Measurements from ENCODE around the gene CCDC149. TPM values are rescaled to one million over a fixed set of nuclear protein-coding genes. Genes with fewer than 3 reads are reported as not detected.
A peak's percentile ranks its signal among the peaks of the same experiment; 100 is the strongest.

CCDC149 gene
- total RNA-seq, 1 experiment from 2014 or later = 1.4 TPM

- H3K4me3 ChIP-seq (ENCODE audit: insufficient read depth, low read depth, low read length) = no peak overlapping the region
- H3K27me3 ChIP-seq (ENCODE audit: control insufficient read depth, insufficient read depth, low read length) = no peaks in the 10 kb centered on the region
- no peaks in the 10 kb centered on the region for H3K36me3 ChIP-seq (replicated peaks; ENCODE audit: control insufficient read depth, insufficient read depth, low read length)
- no peak for DNase-seq
These were observed 88.1 kb downstream of the CCDC149 start for GRCh38 chr4:24824720-24825119.

- Histone ChIP-seq H3K36me3 (replicated peaks; ENCODE audit: control insufficient read depth, insufficient read depth, low read length) (no peaks in the 10 kb centered on the region), H3K27me3 (ENCODE audit: control insufficient read depth, insufficient read depth, low read length) (no peaks in the 10 kb centered on the region), H3K4me3 (ENCODE audit: insufficient read depth, low read depth, low read length) (no peak overlapping the region)
- no peak for DNase-seq
These were observed 92.3 kb downstream of the CCDC149 start for GRCh38 chr4:24820541-24820940.

GRCh38 chr4:24816797-24817196 is 96.0 kb downstream of the CCDC149 start:
- Histone ChIP-seq H3K27me3 (ENCODE audit: control insufficient read depth, insufficient read depth, low read length) (no peaks in the 10 kb centered on the region), H3K36me3 (replicated peaks; ENCODE audit: control insufficient read depth, insufficient read depth, low read length) (no peaks in the 10 kb centered on the region), H3K4me3 (ENCODE audit: insufficient read depth, low read depth, low read length) (no peak overlapping the region)
- DNase-seq = no peak

GRCh38 chr4:24813732-24814131 is 99.1 kb downstream of the CCDC149 start:
- Histone ChIP-seq H3K36me3 (replicated peaks; ENCODE audit: control insufficient read depth, insufficient read depth, low read length) (no peaks in the 10 kb centered on the region), H3K27me3 (ENCODE audit: control insufficient read depth, insufficient read depth, low read length) (no peaks in the 10 kb centered on the region), H3K4me3 (ENCODE audit: insufficient read depth, low read depth, low read length) (no peak overlapping the region)
- DNase-seq = no peak

GRCh38 chr4:24810871-24811631 is 101.8 kb downstream of the CCDC149 start:
- no peak overlapping the region for H3K4me3 ChIP-seq (ENCODE audit: insufficient read depth, low read depth, low read length)
- no peak for DNase-seq
- H3K36me3 ChIP-seq (replicated peaks; ENCODE audit: control insufficient read depth, insufficient read depth, low read length) = no peaks in the 10 kb centered on the region
- no peaks in the 10 kb centered on the region for H3K27me3 ChIP-seq (ENCODE audit: control insufficient read depth, insufficient read depth, low read length)

GRCh38 chr4:24809815-24810405 is 102.9 kb downstream of the CCDC149 start:
- no peaks in the 10 kb centered on the region for H3K36me3 ChIP-seq (replicated peaks; ENCODE audit: control insufficient read depth, insufficient read depth, low read length)
- H3K27me3 ChIP-seq (ENCODE audit: control insufficient read depth, insufficient read depth, low read length) = no peaks in the 10 kb centered on the region
- no peak overlapping the region for H3K4me3 ChIP-seq (ENCODE audit: insufficient read depth, low read depth, low read length)
- no peak for DNase-seq

GRCh38 chr4:24809376-24809775 is 103.5 kb downstream of the CCDC149 start:
- no peaks in the 10 kb centered on the region for H3K27me3 ChIP-seq (ENCODE audit: control insufficient read depth, insufficient read depth, low read length)
- DNase-seq = peak; percentile 68
- no peaks in the 10 kb centered on the region for H3K36me3 ChIP-seq (replicated peaks; ENCODE audit: control insufficient read depth, insufficient read depth, low read length)
- no peak overlapping the region for H3K4me3 ChIP-seq (ENCODE audit: insufficient read depth, low read depth, low read length)

- H3K27me3 ChIP-seq (ENCODE audit: control insufficient read depth, insufficient read depth, low read length) = no peaks in the 10 kb centered on the region
- no peak overlapping the region for H3K4me3 ChIP-seq (ENCODE audit: insufficient read depth, low read depth, low read length)
- H3K36me3 ChIP-seq (replicated peaks; ENCODE audit: control insufficient read depth, insufficient read depth, low read length) = no peaks in the 10 kb centered on the region
- DNase-seq = no peak
These were observed 103.9 kb downstream of the CCDC149 start for GRCh38 chr4:24808955-24809354.

- DNase-seq = peak; percentile 14
- no peaks in the 10 kb centered on the region for H3K36me3 ChIP-seq (replicated peaks; ENCODE audit: control insufficient read depth, insufficient read depth, low read length)
- H3K27me3 ChIP-seq (ENCODE audit: control insufficient read depth, insufficient read depth, low read length) = no peaks in the 10 kb centered on the region
These were observed 104.6 kb downstream of the CCDC149 start for GRCh38 chr4:24808261-24808660.

GRCh38 chr4:24807611-24808010 is 105.2 kb downstream of the CCDC149 start:
- DNase-seq = no peak
- Histone ChIP-seq H3K27me3 (ENCODE audit: control insufficient read depth, insufficient read depth, low read length) (peaks cover under 1% of the 10 kb centered on the region; the same call in 1 of the 2 replicates), H3K36me3 (replicated peaks; ENCODE audit: control insufficient read depth, insufficient read depth, low read length) (no peaks in the 10 kb centered on the region), H3K4me3 (ENCODE audit: insufficient read depth, low read depth, low read length) (no peak overlapping the region)

More at GRCh38 chr4:24808261-24808660, 104.6 kb downstream of the CCDC149 start:
- H3K4me3 ChIP-seq (ENCODE audit: insufficient read depth, low read depth, low read length) = no peak overlapping the region

- no peaks in the 10 kb centered on the region for H3K36me3 ChIP-seq (replicated peaks; ENCODE audit: control insufficient read depth, insufficient read depth, low read length)
- H3K27me3 ChIP-seq (ENCODE audit: control insufficient read depth, insufficient read depth, low read length) = peaks cover 8% of the 10 kb centered on the region; the same call in 1 of the 2 replicates
- no peak overlapping the region for H3K4me3 ChIP-seq (ENCODE audit: insufficient read depth, low read depth, low read length)
- no peak for DNase-seq
These were observed 106.4 kb downstream of the CCDC149 start for GRCh38 chr4:24806206-24806990.

- Histone ChIP-seq H3K4me3 (ENCODE audit: insufficient read depth, low read depth, low read length) (no peak overlapping the region), H3K27me3 (ENCODE audit: control insufficient read depth, insufficient read depth, low read length) (peaks cover 16% of the 10 kb centered on the region), H3K36me3 (replicated peaks; ENCODE audit: control insufficient read depth, insufficient read depth, low read length) (no peaks in the 10 kb centered on the region)
- peak; percentile 32 for DNase-seq
These were observed 107.3 kb downstream of the CCDC149 start for GRCh38 chr4:24805566-24805965.

- no peak for DNase-seq
- Histone ChIP-seq H3K4me3 (ENCODE audit: insufficient read depth, low read depth, low read length) (no peak overlapping the region), H3K36me3 (replicated peaks; ENCODE audit: control insufficient read depth, insufficient read depth, low read length) (no peaks in the 10 kb centered on the region), H3K27me3 (ENCODE audit: control insufficient read depth, insufficient read depth, low read length) (peaks cover 20% of the 10 kb centered on the region)
These were observed 107.8 kb downstream of the CCDC149 start for GRCh38 chr4:24805067-24805466.

GRCh38 chr4:24802648-24803047 is 110.2 kb downstream of the CCDC149 start:
- DNase-seq = no peak
- Histone ChIP-seq H3K4me3 (ENCODE audit: insufficient read depth, low read depth, low read length) (no peak overlapping the region), H3K36me3 (replicated peaks; ENCODE audit: control insufficient read depth, insufficient read depth, low read length) (no peaks in the 10 kb centered on the region), H3K27me3 (ENCODE audit: control insufficient read depth, insufficient read depth, low read length) (peaks cover 44% of the 10 kb centered on the region)
